ENCODE measurements around the gene TLDC2.
"Not testable (repeated sequence)": the region's sequence is repeated elsewhere in the genome, so short reads cannot be mapped to it uniquely, and the experiment has no call there.

TLDC2 gene

DNA sequence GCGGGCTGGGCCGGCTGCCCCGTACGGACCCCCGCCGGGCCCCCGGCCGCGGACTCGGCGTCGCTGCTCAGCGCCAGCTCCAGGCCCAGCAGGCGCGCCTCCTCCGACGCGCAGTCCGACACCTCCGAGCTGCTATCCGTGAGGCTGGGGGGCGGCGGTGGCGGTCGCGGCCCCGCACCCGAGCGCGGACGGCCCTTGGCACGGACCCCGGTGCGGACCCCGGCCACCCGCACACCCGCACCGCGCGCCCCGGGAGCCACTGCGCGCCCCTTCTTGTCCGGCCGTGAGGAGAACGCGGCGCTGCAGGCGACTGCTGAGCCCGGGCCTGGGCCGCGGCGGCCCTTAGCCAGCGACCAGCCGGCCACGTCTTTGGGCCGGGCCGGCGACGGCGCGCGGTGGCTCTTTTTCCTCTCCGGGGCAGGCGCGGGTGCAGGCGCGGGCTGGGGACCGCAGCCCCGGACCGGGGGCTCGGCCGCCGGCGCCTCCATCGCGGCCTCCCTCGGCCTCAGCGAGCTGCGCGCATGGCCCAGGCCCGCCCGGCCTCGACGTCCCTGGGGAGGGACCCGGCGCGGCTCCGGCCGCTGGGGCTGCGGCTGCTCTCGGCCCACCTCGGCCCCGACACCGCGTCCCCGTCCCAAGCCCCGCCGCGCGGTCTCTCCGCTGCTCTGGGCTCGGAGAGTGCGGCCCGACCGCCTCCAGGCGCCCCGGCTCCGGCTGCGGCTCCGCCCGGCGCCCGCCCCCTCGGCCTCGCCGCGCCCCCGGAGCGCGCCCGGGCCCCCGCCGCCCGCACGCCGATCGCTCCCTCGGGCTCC is 12.9 kb upstream of the TLDC2 start:
- DNase-seq: peak in 1 of 42 donors; percentile 23
- intact Hi-C loops (cut with DNase I): loop anchor here (10.0 kb wide), 1 partner anchor 88 kb away; the partner anchor contains the start of gene DSN1

DNA sequence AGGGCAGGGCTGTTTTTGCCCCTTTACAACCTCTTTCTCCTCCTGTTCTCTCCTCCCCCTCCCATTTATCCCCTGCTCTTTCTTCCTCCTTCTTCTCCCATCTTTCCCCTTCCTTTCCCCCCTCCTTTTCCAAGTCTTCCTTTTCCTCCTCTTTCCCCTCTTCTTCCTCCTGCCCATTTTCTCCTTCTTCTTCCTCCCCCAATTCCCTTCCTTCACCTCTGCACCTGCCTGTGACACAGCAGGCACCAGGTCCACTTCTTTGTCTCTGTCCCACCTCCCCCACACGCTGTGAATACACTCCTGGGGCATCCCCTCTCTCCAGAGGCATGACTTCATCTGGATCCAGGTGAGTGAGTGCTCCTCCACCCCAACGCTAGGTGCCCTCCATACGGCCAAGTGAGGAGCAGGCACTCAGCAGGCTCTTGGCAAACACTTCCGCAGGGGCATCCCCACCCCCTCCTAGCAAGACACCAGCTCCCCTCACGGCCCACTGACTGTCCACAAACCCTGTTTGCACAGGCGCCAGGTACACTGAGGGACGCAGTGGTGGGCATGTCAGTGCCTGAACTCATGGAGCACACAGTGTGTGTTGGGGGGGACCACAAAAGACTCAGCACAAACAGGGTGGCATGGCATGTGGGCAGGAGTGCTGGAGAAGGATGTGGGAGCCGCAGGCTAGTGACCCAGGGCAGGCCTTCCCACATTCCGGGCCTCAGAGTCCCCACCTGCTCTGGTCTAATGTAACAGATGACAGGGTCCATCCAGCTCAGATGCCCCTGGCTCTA is 10.7 kb upstream of the TLDC2 start:
- no peak for DNase-seq
- intact Hi-C loops (cut with DNase I): loop anchor here (10.0 kb wide), 1 partner anchor 90 kb away; the partner anchor contains the start of gene DSN1

DNA sequence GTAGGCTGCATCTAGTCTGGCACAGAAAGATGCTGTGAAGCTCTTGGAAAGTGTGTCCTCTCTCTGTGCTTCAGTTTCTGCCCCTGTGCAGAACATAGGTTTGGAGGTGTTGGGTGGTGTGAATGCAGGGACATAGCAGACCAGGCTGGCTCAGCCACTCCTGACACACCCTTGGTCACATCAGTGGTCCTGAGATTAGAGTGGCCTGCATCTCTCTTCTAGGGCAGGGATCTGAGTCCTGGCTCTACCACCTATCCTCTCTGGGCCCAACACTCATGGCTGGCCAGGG is 10.1 kb upstream of the TLDC2 start:
- no peak for DNase-seq
- intact Hi-C loops (cut with DNase I): loop anchor here (10.0 kb wide), 1 partner anchor 91 kb away; the partner anchor contains the start of gene DSN1

DNA sequence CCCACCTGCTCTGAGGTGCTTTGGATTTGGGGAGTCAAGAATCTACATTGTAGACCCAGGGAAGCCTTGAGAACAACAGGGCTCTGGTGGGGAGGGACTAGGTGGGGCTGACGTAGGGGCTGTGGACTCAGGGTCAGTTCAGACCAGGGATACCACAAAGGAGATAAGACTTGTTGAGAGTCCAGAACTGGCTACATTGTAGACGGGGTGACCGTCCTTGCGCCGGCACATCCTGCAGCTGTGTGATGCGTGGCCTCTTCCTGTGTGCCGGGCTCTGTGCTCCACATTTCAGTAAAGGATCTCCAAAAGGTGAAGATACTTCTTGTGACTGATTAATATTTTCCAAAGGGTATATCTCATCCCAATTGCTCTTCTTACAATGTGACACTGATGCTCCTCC is 9.8 kb upstream of the TLDC2 start:
- intact Hi-C loops (cut with DNase I): loop anchor here (10.0 kb wide), 1 partner anchor 91 kb away; the partner anchor contains the start of gene DSN1
- no peak for DNase-seq

DNA sequence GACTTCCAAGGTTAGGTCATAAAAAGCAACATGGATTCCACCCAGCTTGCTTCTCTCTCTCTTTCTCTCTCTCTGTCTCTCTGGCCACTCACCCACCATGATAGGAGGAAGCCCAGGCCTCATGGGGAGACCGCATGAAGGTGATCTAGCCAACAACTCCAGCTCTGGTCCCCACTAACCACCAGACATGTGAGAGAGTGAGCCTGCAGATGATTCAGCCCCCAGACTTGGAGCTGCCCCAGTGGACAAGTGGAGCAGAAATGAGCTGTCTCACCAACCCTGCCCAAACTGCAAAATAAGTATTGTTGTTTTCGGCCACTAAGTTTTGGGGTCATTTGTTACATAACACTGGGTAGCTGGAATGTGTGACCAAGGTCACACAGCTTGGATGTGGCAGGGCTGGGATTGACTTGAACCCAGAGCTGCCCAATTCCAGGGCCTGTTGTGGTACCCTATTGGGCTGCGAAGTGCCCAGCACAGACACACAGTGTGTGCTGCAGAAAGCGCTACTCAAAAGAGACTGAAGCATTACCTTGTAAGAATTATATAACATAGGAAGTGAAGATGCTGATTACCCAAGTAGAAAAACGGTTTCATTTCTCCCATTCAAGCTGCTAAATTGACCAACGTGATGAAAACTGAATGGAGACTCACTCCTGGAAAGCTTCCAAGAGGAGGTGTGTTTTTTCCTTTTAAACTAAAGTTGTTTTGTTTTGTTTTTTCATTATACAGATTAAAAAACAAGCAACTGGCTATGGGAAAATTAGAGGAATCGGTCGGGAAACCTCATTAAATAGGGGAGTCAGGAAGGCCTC is 9.1 kb upstream of the TLDC2 start:
- peak in 1 of 42 donors; percentile 66 for DNase-seq
- intact Hi-C loops (cut with DNase I): loop anchor here (10.0 kb wide), 1 partner anchor 92 kb away; the partner anchor contains the start of gene DSN1

DNA sequence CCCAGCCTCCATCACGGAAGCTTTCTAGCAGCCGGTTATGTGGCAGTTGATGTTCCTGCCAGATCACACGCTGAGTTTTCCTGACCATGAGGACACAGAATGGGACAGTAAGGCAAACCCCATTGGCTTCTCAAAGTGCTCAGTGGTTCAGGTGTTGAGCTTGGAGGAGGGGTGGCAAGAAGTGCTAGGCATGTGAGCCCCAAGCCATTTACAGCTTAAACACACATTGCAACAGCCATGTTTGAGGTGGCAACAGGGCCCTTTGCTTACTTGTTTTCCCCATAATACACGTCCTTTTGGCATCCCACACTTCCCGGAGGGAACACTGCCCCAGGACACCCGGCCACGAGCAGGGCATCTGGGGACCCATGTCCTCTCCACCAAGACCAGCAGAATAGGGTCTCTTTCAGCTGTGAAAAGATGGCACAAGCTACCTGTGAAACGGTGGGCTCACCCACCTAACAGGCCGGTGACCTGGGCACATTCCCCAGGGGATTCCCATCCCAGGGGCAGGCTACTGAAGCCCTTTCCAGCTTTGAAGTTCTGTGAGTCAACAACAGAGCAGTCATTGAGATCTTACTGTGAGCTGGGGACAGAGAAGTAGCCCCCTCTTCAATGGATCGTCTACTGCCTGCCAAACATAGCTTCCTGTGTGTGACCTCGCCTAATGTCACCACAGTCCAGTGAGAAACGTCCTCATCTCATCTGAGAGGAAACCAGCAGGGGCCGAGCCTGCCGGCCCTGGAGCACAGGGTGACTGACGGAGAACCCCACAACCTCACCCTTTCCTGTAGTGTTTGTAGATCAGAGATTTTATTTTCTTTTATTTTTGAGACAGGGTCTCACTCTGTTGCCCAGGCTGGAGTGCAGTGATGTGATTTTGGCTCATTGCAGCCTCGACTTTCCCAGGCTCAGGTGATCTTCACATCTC is 4.0 kb upstream of the TLDC2 start:
- intact Hi-C loops (cut with DNase I): no loop called here
- no peak for DNase-seq

DNA sequence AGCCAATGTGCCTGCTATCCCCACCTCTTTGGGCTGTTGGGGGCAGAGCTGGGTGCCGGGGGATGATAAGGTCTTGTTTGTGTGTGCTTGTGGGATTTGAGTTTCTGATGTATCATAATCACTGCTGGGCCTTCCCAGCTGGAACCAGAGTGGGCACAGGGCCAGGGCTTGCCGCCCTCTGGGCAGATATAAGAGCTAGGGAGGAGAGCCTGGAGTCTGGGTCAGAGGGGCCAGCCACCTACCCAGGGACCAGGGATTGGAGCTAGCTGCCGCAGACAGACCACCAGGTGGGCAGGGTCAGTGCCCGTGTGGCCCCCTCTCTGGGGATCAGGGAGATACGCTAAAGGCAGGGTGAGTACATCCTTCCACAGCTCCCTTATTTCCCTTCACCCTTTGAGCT is 3.1 kb upstream of the TLDC2 start:
- DNase-seq: peak in 1 of 42 donors; percentile 44
- intact Hi-C loops (cut with DNase I): no loop called here

DNA sequence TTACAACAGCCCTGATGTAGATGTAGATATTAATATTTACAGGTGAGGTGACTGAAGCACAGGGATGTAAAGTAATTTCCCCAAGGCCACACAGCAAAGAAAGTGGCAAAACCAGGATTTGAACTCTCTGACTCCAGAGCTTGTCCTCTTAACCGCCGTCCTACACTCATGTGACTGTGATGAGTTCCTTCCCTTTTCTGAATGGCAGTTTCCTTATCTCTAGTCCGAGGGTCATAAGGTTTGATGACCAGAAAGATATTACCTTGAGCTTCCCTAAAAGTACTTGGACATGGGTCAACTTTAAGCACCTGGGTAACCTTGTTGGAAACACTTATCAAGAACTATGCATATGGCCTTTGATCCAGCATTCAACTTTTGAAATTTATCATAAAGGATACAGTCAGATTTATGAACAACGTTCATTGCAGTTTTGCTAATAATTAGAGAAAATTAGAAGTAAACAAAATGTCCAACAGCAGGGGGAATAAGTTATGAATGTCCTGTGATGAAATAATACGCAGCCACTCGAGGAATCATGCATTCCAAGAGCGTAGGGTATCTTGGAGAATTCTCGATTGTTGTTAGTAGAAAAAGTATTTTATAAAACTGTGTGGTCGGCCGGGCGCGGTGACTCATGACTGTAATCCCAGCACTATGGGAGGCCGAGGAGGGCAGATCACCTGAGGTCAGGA is 2.3 kb upstream of the TLDC2 start:
- intact Hi-C loops (cut with DNase I): no loop called here
- DNase-seq: no peak

DNA sequence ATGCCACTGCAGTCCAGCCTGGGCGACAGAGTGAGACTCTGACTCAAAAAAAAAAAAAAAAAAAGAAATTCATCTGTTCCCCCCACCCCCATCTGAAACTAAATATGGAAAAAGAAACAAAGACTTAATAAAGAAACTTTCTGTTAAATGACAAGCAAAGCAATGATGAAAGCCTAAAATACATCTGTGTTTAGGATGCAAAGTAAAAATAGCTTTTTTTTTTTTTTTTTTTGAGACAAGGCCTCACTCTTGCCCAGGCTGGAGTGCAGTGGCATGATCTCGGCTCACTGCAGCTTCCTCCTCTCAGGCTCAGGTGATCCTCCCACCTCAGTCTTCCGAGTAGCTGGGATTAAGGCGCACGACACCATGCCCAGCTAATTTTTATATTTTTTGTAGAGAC is 845 bp upstream of the TLDC2 start:
- DNase-seq; intact Hi-C loops (cut with DNase I): not testable (repeated sequence)

DNA sequence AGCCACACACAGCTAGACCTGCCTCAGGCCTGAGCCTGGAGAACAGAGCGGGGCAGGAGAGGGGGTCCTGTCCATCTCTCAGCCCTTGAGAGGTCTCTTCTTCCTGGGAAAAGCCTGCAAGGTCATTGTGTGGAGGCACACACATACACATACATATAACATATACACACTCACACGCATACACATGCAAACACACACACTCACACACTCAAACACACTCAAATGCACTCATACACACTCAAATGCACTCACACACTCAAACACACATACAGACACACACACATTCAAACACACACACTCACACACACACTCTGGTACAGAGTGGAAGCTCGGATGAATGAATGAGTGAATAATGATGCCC is 515 bp downstream of the TLDC2 start:
- intact Hi-C loops (cut with DNase I): no loop called here
- DNase-seq: no peak

DNA sequence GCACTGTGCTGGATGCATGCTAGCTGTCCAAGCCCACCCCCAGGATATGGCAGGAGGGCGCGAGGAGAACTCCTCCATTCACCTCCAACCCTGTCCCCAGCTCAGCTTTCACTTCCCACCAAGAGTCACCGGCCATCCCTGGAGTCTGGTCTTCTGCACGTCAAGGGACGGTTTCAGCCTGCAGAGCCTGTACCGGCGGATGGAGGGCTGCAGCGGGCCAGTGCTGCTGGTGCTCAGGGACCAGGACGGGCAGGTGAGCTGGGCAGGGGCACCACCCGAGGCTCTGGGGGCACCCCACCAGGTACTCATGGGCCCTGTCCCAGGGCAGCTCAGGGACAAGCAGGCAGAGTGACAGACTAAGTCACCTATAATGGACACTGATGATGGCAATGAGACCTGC is 3.0 kb downstream of the TLDC2 start:
- DNase-seq: no peak

DNA sequence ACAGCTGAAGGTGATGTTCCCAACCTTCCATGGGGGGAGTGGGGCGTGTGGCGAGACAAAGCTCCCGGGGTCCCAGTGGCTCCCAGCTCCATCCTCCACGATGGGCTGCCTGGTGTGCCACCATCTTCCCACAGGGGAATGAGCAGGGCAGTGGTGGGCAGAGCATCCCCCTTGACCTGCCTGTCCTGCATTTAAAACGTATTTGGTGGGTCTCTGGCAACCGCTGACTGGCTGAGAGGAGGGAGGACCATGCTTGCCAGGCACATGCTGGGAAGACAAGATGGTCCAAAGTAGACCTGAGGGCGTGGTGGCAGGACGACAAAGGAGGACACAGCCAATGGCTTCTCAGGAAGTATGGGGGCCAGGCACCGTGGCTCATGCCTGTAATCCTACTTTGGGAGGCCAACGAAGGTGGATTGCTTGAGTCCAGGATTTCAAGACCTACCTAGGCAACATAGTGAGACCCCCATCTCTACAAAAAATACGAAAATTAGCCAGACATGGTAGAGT is 4.9 kb downstream of the TLDC2 start:
- intact Hi-C loops (cut with DNase I): loop anchor here (10.0 kb wide), 1 partner anchor 276 kb away; the partner anchor contains the start of gene RAB5IF
- DNase-seq: no peak

More for the DNA sequence above, 3.0 kb downstream of the TLDC2 start:
- intact Hi-C loops (cut with DNase I): no loop called here

DNA sequence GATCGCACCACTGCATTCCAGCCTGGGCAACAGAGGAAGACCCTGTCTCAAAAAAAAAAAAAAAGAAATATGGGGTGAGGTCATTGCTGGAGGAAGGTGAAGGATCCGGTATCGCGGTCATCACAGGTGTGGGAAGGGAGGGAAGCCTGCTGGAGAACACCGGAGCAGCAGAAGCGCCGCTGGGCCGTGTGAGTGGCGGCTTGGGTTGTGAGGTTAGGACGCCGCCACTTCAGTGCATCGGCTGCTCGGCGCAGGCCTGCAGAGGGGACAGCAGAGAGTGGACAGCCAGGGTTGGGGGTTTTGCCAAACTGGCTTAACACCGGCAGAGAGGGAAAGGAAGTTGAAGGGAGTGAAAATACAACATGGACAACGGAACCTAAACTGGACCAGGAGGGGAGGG is 5.4 kb downstream of the TLDC2 start:
- intact Hi-C loops (cut with DNase I): loop anchor here (10.0 kb wide), 1 partner anchor 277 kb away; the partner anchor contains the start of gene RAB5IF
- DNase-seq: no peak

DNA sequence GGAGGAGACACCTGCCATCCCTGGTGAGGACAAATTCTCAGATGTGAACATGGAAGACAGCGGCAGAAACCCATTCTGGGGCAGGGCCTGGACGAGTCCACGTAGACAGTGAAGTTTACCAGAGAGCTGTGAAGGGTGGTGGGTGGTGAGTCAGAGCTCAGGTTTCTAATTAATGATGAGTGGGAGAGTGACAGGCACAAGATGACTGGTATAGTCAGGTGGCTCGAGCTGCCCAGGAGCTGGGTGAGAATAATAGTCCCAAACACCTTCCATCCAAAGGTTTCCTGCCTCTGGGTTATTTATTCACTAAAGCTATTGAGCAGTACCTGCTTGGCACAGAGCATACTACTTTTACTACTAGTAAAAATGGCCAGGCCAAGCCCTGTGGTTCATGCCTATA is 6.0 kb downstream of the TLDC2 start:
- intact Hi-C loops (cut with DNase I): loop anchor here (10.0 kb wide), 1 partner anchor 277 kb away; the partner anchor contains the start of gene RAB5IF
- DNase-seq: no peak

DNA sequence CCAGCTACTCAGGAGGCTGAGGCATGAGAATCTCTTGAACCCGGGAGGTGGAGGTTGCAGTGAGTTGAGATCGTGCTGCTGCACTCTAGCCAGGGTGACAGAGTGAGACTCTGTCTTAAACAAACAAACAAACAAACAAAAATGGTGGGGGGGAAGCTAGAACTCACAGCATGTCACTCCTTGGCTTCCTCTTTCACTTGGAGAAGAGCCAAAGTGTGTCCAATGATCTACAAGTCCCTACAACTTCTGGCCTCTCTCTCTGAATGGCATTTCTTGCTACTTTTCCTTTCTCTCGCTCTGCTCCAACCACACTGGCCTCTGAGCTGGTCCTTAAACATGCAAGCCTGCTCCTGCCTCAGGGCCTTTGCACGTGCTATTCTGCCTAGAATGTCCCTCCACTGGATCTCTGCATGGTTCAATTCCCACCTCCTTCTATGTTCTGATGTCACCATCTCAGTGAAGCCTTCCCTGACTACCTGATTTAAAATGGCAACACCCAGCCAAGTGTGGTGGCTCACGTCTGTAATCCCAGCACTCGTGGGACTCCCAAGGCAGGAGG is 8.1 kb downstream of the TLDC2 start:
- intact Hi-C loops (cut with DNase I): loop anchor here (10.0 kb wide), 1 partner anchor 279 kb away; the partner anchor contains the start of gene RAB5IF
- DNase-seq: no peak

DNA sequence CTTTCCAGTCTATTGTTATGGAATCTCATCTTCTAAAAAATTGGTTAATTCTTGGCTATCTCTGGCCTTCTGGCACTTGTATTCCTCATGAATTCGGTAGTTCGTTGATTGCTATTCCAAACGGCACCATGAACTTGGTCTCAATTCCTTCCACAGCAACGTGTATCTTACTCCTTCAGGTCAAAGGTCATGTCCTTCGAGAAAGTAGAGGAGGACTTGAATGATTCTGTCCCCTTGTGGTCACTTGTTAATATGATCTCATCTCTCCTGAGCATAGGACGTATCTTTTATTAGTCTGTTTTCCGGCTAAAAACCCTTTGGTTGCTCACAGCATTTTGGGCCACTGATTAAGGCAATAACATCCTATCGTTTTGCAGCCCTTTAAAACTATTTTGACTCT is 9.4 kb downstream of the TLDC2 start:
- DNase-seq: no peak
- intact Hi-C loops (cut with DNase I): loop anchor here (10.0 kb wide), 1 partner anchor 281 kb away; the partner anchor contains the start of gene RAB5IF

All from head of caudate nucleus (tissue), 42 donors.